Activated CD8-positive, alpha-beta memory T cell treated with anti-CD3 and anti-CD28 coated beads for 1 hour (primary cell): ENCODE measurements around the gene CHRNA4.

Experiments used
- DNase-seq, 2 donors: peaks; one replicate each; pipeline ENCODE4 v3.0.0-alpha.2; 2020; ENCODE audit warnings: low read depth in 1 of 2; ENCODE audit errors: extremely low read depth in 1 of 2

The CHRNA4 gene

DNA sequence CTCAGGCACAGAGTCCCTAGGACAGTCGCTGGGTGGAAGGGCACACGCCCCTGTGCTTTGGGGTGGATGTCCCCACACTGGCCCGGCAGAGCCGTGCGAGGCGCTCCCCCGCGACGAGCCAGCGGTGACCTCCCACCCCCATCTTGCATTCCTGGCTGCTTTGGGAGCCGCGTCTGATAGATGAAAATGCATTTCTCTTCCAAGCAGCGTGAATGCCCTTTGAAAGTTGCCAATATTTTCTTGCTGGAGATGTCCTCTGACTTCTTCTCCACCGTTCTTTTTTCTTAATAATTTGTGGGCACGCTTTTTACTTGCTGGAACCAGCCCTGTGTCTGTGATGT lies 38.2 kb downstream of the CHRNA4 start:
- no peak for DNase-seq

DNA sequence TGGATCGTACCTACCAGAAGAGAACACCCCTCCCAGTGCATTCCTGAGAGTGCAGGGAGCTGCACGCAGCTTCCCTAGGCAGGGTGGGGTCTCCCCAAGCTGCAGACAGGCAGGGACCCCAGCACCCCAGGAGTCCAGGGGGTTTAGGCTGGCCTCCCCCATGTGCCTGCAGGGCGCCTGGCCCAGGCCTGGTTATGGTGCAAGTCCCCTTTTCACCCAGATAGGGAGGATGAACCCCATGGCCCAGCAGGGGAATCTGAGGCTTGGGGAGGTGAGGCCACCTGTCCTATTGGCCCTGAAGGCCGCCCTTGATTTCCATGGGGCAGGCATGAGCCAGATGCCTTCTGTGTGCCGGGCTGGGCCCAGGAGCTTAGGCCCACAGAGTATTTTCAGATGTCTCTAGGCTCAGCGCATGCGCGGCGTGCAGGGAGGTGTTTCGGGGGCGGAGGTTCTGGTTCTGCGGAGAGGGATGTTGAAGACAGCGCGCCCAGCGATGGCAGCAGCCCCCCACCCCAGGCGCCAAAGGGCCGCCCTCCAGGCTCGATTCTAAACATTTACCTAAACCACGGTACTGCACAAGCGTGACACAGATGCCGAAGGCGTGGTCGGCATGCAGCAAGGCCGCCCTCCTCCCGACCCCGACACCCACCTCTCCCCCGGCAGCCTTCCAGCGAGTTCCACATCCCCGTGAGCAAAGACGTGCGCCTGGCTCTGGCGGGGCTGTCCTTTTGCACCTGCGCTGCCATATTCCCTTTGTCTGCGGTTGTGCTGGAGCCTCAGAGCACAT lies 38.8 kb downstream of the CHRNA4 start:
- DNase-seq: no peak

DNA sequence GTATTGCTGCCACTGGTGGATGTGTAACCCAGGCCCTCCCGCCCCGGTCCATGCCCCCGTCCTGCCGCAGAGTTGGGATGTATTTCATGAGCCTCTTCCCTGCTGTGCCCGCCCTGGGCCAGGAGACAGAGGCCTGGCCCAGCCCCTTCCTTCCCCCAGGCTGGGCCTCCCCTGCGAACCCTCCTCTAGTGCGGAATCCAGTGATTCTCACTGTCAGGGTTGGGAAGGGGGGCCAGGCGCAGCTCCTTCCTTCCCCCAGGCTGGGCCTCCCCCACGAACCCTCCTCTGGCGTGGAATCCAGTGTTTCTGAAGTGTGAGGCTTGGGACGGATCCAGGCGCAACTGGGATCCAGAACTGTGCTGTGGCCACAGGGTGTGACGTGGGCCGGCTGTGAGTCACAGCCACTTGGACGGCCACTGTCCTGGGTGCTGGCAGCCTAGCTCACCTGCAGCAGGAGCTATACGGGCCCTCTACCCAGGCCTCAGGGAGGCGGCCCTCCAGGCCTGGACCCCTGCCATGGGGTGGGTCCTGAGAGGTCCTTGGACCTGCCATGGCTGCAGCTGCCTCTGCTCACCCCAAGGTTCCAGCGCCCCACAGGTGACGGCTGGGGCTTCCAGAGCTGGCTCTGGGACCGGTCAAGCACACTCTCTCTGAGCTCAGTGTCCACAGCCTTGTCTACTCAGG lies 39.9 kb downstream of the CHRNA4 start:
- no peak for DNase-seq

GRCh38 chr20:63320616-63321147 lies 40.5 kb downstream of the CHRNA4 start:
- DNase-seq: no peak

DNA sequence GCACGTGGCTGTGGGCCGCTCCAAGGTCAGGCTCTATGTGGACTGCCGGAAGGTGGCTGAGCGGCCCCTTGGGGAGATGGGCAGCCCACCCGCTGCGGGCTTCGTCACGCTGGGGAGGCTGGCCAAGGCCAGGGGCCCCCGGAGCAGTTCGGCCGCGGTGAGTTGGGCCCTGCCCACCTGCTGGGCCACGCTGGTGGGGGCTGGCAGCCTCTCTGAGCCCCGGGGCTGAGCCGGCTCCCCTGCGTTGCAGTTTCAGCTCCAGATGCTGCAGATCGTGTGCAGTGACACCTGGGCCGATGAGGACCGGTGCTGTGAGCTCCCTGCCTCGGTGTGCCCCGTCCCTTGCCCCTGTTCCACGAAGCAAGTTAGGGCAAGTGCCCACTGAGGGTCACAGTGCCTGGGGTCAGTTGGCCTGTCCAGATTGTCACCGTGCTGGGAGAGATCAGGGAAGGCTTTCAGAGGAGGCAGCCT lies 41.1 kb downstream of the CHRNA4 start:
- no peak for DNase-seq

- no peak for DNase-seq
Observed at GRCh38 chr20:63319164-63320040, 41.7 kb downstream of the CHRNA4 start.

DNA sequence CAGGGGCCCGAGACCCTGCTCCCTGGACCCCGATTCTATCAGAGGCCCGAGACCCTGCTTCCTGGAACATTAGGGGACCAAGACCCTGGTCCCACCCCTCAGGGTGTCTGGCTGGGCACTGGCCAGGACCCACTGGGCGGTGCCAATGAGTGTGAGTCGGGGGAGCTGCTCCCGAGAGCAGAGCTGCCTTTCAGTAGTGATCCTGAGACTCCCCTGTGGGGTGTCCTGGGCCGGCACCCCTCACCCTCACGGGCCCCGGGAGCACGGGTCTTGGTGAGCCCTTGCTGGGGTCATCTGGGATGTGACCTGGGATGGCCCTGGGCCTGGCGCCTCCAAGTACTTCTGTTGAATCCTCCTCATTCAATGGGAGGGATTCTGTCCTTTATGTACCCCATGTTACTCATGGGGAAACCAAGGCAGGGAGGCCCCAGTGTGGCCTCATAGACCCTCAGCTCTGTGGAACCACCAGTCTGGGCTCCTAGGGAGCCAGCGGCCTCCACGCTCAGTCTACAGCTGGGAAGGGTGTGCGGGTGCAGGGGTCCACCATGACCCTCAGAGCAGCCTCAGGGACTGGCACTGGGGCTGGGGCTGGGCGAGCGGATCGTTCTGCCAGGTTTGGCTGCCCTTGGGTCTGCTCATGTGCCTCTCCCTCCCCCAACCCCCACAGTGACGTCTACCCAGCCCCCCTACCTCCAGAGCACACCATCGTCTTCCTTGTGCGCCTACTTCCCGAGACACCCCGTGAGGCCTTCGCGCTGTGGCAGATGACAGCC lies 42.6 kb downstream of the CHRNA4 start:
- DNase-seq: no peak

GRCh38 chr20:63317601-63318291 lies 43.4 kb downstream of the CHRNA4 start:
- no peak for DNase-seq

GRCh38 chr20:63317061-63317460 lies 44.1 kb downstream of the CHRNA4 start:
- DNase-seq: no peak

DNA sequence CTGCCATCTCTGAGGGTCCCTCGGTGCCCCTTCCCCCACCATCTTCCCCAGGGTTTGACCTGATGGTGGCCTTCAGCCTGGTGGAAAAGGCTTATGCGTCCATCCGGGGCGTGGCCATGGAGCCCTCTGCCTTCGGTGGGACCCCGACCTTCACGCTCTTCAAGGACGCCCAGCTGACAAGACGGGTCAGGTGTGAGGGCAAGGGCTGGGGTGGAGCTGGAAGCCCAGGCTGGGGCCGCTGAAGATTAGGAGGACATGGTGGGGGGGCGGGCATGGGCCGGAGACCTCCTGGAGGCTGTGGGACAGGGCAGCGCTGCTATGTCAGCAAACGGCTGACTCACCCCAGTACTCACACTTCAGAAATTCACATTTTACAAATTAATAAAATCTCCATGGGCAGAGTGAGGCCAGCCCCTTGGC lies 44.6 kb downstream of the CHRNA4 start:
- no peak for DNase-seq

DNA sequence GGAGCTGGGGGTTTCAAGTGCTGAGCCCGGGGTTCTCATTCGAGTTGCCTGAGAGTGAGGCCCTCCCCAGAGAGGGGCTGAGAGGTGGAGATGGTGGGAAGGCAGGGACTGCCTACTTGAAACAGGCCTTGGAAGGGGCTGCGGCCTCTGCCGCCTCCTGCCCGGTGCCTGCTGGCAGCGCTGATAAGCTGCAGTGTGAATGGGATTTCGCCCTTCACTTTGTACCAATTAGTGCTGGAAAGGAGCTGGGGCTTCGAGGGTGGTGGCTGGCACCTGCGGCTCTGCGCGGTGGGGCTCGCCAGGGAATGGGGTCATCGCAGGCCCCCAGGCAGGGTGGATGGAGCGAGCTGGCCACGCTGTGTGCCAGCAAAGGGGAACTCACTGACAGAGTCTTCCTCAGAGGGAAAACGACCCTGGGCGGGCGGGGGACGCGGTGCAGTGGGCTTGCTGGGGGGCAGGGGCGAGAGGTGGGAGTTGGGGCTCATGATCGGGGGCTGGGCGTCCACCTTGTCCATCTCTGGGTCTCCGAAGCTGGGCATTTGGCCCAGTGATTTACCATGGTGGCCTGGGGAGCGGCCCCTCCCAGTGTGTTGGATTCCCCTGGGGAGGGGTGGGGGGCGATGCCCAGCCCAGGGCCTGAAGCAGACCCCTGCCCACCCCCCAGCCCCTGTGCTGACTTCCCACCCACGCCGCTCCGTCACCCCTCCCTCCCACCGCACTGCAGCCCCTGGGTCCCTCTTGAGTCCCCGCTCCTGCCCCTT lies 45.2 kb downstream of the CHRNA4 start:
- no peak for DNase-seq

DNA sequence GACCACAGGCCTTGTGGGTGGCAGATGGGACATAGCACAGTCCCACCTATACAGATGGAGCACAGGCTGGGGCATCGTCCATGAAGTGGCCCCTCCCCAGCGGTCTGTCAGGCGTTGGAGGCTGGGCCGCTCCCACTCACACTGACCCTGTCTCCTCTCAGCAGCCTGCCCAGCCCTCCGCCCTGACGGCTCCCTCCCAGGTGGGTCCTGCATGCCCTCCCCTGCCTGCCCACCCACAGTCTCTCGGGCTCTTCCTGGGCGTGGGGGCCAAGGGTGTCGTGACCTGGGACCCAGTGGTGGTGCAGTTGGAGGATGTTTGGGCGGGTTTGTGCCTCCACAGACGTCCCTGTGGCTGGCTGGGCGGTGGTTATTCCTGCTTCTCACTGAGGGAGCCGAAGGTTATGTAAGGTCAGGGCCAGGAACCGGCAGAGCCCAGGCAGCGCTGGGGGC lies 45.9 kb downstream of the CHRNA4 start:
- no peak for DNase-seq

DNA sequence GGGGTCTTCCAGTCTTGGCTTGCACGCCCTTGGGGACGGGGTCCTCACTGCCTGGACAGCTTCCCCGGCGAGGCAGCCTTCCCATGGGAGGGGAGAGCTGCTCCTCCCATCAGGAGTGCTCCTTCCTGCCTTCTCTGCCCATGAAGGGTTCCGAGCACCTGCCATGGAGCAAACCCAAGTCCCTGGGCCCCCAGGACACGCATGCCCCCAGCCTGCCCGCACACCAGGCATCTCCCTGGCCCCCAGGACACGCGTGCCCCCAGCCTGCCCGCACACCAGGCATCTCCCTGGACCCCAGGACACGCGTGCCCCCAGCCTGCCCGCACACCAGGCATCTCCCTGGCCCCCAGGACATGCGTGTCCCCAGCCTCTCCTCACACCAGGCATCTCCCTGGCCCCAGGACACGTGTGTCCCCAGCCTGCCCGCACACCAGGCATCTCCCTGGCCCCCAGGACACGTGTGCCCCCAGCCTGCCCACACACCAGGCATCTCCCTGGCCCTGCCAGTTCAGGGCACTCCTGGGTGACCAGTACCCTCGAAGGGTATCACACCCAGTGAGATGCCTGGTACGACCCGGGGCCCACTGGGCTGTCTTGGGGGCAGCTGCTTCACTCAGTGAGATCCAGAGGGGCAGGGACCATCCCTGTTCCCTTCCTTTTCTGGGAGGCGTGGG lies 46.4 kb downstream of the CHRNA4 start:
- DNase-seq: no peak

DNA sequence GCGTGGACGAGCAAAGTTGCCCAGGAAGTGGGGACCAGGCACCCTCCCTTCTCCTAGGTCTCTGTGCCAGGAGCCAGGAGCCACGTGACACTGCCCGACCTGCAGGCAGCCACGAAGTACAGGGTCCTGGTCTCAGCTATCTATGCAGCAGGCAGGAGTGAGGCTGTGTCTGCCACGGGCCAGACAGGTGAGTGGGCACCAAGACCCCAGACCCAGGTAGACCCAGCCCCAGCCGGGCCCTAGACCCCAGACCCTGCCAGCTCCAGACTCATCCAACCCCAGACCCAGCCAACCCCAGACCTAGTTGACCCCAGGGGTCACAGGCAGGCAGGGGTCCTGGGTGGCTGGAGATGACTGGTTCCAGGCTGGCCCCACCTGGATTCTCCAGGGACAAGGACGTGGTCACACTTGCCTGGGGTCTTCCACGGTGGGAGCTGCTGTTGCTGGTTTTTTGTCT lies 47.1 kb downstream of the CHRNA4 start:
- DNase-seq: no peak

GRCh38 chr20:63313349-63314014 lies 47.7 kb downstream of the CHRNA4 start:
- no peak for DNase-seq

DNA sequence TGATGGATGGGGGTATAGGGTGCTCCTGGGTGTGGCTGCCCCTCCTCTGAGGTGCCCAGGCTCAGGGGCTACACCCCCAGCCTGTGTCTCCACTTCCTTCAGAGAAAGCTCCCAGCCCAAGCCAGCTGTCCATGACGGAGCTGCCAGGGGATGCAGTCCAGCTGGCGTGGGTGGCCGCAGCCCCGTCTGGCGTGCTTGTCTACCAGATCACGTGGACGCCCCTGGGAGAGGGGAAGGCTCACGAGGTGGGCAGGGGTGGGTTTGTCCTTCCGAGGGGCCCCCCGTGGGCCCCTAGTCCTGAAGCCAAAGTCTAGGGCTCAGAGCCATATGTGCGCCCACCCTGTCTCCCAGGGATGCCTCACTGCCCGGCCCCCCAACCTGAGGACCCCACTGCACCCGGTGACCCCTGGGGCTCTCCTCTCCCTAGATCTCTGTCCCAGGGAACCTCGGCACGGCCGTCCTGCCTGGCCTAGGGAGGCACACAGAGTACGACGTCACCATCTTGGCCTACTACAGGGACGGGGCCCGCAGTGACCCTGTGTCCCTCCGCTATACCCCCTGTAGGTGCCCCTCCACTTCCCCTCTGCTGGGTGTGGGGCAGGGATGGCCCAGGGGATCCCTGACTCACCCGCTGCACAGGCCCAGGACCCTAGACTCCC lies 48.3 kb downstream of the CHRNA4 start:
- DNase-seq: no peak

DNA sequence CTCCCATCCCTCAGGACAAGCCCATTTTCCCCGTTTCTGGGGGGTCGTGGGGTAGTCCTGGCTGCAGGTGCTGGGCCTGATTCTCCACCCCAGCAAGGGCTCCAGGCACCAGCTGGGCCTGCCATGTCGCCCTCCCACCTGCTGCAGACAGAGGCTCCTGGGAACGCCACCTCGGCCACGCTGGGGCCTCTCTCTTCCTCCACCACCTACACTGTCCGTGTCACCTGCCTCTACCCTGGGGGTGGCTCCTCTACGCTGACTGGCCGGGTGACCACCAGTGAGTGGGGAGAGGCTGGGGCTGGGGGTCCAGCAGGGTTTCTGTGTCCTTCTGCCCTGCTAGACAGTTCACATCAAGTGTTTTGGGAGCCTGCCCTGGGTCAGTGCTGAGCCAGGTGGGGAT lies 48.9 kb downstream of the CHRNA4 start:
- DNase-seq: no peak
